K562 (cell line): ENCODE data around the gene ZNF862. TPM values are rescaled to one million over a fixed set of nuclear protein-coding genes. Genes with fewer than 3 reads are reported as not detected.

Experiments used
- AFF1 ChIP-seq, 2 experiments: fragments of 450-650 bp; IDR thresholded peaks; 2 replicates each; pipeline ENCODE4 v1.6.1; 2018; ENCODE audit warnings: mild to moderate bottlenecking in 2 of 2, low read depth in 1 of 2; ENCODE audit not compliant: partially characterized antibody in 2 of 2
- BCLAF1 ChIP-seq, 2 experiments: fragments of 450-650 bp in 1 of 2; IDR thresholded peaks; 2 replicates each; pipeline ENCODE4 v1.6.1; 2011 to 2017; ENCODE audit warnings: low read depth in 2 of 2, antibody characterized with exemption in 1 of 2, borderline replicate concordance in 1 of 2, low read length in 1 of 2, mild to moderate bottlenecking in 1 of 2, mixed read lengths in 1 of 2; ENCODE audit not compliant: control insufficient read depth in 1 of 2
- CCAR2 ChIP-seq: fragments of 200-400 bp; formaldehyde crosslinking; IDR thresholded peaks from 2 replicates; pipeline ENCODE4 v1.6.1; 2017; ENCODE audit warnings: mild to moderate bottlenecking, low read depth, low read length
- ETV1 ChIP-seq: fragments of 450-650 bp; conservative IDR thresholded peaks from 2 replicates; pipeline ENCODE4 v1.6.1; 2016; ENCODE audit warnings: missing genetic modification characterization, control low read depth, low read depth, missing compliant biosample characterization
- HMGN3 ChIP-seq: IDR thresholded peaks from 2 replicates; pipeline ENCODE4 v1.6.1; 2011; ENCODE audit warnings: borderline replicate concordance, low read depth, mild to moderate bottlenecking, mixed read lengths, low read length; ENCODE audit not compliant: insufficient read length; ENCODE audit errors: extremely low read depth
- HOMEZ ChIP-seq: fragments of 250-450 bp; sonication (Bioruptor Pico); IDR thresholded peaks from 2 replicates; pipeline ENCODE4 v1.4.0; 2020; ENCODE audit warnings: mild to moderate bottlenecking, moderate library complexity
- MYNN ChIP-seq, 2 experiments: sonication (generic); formaldehyde crosslinking in 1 of 2; IDR thresholded peaks; 2 replicates each; pipeline versions ENCODE4 v1.5.0 to v1.6.1; 2016 to 2020; ENCODE audit warnings: antibody characterized with exemption in 1 of 2, missing genetic modification reagents in 1 of 2
- NUFIP1 ChIP-seq: fragments of 450-650 bp; IDR thresholded peaks from 2 replicates; pipeline ENCODE4 v1.6.1; 2018; ENCODE audit not compliant: partially characterized antibody
- PRMT5 ChIP-seq: sonication (generic); formaldehyde crosslinking; IDR thresholded peaks from 2 replicates; pipeline ENCODE4 v1.5.0; 2020; ENCODE audit warnings: missing genetic modification reagents
- RBM17 ChIP-seq: fragments of 200-400 bp; formaldehyde crosslinking; IDR thresholded peaks from 2 replicates; pipeline ENCODE4 v1.6.1; 2017; ENCODE audit warnings: low read depth, mild to moderate bottlenecking, low read length, borderline replicate concordance
- TAF9B ChIP-seq: fragments of 450-650 bp; IDR thresholded peaks from 2 replicates; pipeline ENCODE4 v1.6.1; 2018; ENCODE audit warnings: mild to moderate bottlenecking; ENCODE audit not compliant: partially characterized antibody
- TCFL5 ChIP-seq: fragments of 250-450 bp; sonication (Bioruptor Pico); conservative IDR thresholded peaks from 2 replicates; pipeline ENCODE4 v1.6.1; 2021; ENCODE audit warnings: mild to moderate bottlenecking, moderate library complexity, matching md5 sums
- ZNF639 ChIP-seq, 2 experiments: fragments of 200-800 bp in 1 of 2; sonication (Bioruptor generic) in 1 of 2; sonication (generic) in 1 of 2; formaldehyde crosslinking in 1 of 2; IDR thresholded peaks in 1 of 2; conservative IDR thresholded peaks in 1 of 2; 2 replicates each; pipeline versions ENCODE4 v1.5.0 to v1.6.1; 2016 to 2020; ENCODE audit warnings: missing compliant biosample characterization in 1 of 2, missing genetic modification characterization in 1 of 2, missing genetic modification reagents in 1 of 2
- ZNF644 ChIP-seq: fragments of 200-800 bp; sonication (Bioruptor generic); IDR thresholded peaks from 2 replicates; pipeline ENCODE4 v1.6.1; 2016; ENCODE audit warnings: low read depth, missing genetic modification characterization, missing compliant biosample characterization
- polyA plus RNA-seq, 8 experiments: library from polyadenylated mRNA; depleted of rRNA in 4 of 8; stranded (reverse) in 5 of 8; unstranded in 3 of 8; fragments of >200 nt; fragmentation: Nextera tagmentation in 2 of 8; fragmentation: Illumina TruSeq in 1 of 8; extraction: Ambion mirVana in 2 of 8; extraction: Trizol in 1 of 8; gene quantifications; 2 replicates each; pipeline versions ENCODE4 v1.2.1 to v1.2.3, GENCODE V29; 2011 to 2014; ENCODE audit warnings: inconsistent platforms in 1 of 8, missing spikeins in 1 of 8
- total RNA-seq, 7 experiments: library from RNA; depleted of rRNA in 6 of 7; stranded (reverse); fragments of >200 nt in 6 of 7; fragmentation: Illumina TruSeq in 2 of 7; extraction: Trizol in 2 of 7; gene quantifications; 2 replicates each; pipeline versions ENCODE4 v1.2.1 to v1.2.3, GENCODE V29; 2011 to 2021; ENCODE audit warnings: low replicate concordance in 1 of 7

Gene ZNF862
- total and polyA plus RNA-seq, 9 of the 15 experiments (the other 6 are each of a cell fraction or from before 2014, with no cell fraction given): 1.1 to 3.9 (median 2.6) TPM

- TF ChIP-seq HOMEZ (CRISPR knock-in tag) (peak; percentile 11; the same call in 1 of the 2 replicates), CCAR2 (no peak), HMGN3 (peak; percentile 48), MYNN (IDR thresholded peaks at IDR 0.05) (no peak), MYNN (CRISPR knock-in tag; IDR thresholded peaks at IDR 0.05) (no peak), ETV1 (tag) (no peak), PRMT5 (no peak), ZNF644 (tag) (no peak), TAF9B (no peak), RBM17 (no peak), AFF1 (IDR thresholded peaks at IDR 0.05; ENCODE audit: low read depth in 1 of 2, partially characterized antibody in 2 of 2) (no peak), TCFL5 (CRISPR knock-in tag) (no peak), NUFIP1 (no peak), ZNF639 (CRISPR knock-in tag; conservative IDR thresholded peaks at IDR 0.05 in 1 of 2, IDR thresholded peaks at IDR 0.05 in 1 of 2) (no peak), BCLAF1 (IDR thresholded peaks at IDR 0.05; ENCODE audit: borderline replicate concordance in 1 of 2, control insufficient read depth in 1 of 2, low read depth in 2 of 2, low read length in 1 of 2) (no peak)
Observed at GRCh38 chr7:149873074-149873969, 35.1 kb downstream of the ZNF862 start, which contains the start of gene ATP6V0E2 (continued).
